ENCODE results near the gene MIB1.

MIB1 gene

GRCh38 chr18:21865043-21865442 lies 124.5 kb downstream of the MIB1 start:
- TF ChIP-seq GLIS3 (CRISPR knock-in tag; IDR thresholded peaks at IDR 0.05): no peak
- no peak for TF ChIP-seq TSHZ2 (CRISPR knock-in tag; IDR thresholded peaks at IDR 0.05)
- ATAC-seq: no peak

GRCh38 chr18:21868770-21869169 lies 128.2 kb downstream of the MIB1 start:
- no peak for ATAC-seq
- no peak for TF ChIP-seq ESRRG (CRISPR knock-in tag; IDR thresholded peaks at IDR 0.05)
- TF ChIP-seq ZFP3 (CRISPR knock-in tag; IDR thresholded peaks at IDR 0.05): no peak
- no peak for TF ChIP-seq GLIS3 (CRISPR knock-in tag; IDR thresholded peaks at IDR 0.05)
- no peak for TF ChIP-seq TOX (CRISPR knock-in tag; IDR thresholded peaks at IDR 0.05; ENCODE audit: borderline replicate concordance)
- TF ChIP-seq SNAI2 (CRISPR knock-in tag; IDR thresholded peaks at IDR 0.05): no peak
- TF ChIP-seq TCF4 (CRISPR knock-in tag; IDR thresholded peaks at IDR 0.05; ENCODE audit: borderline replicate concordance): no peak
- TF ChIP-seq PATZ1 (CRISPR knock-in tag; IDR thresholded peaks at IDR 0.05; ENCODE audit: borderline replicate concordance): no peak
- TF ChIP-seq, protein P1, sequence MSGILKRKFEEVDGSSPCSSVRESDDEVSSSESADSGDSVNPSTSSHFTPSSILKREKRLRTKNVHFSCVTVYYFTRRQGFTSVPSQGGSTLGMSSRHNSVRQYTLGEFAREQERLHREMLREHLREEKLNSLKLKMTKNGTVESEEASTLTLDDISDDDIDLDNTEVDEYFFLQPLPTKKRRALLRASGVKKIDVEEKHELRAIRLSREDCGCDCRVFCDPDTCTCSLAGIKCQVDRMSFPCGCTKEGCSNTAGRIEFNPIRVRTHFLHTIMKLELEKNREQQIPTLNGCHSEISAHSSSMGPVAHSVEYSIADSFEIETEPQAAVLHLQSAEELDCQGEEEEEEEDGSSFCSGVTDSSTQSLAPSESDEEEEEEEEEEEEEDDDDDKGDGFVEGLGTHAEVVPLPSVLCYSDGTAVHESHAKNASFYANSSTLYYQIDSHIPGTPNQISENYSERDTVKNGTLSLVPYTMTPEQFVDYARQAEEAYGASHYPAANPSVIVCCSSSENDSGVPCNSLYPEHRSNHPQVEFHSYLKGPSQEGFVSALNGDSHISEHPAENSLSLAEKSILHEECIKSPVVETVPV (CRISPR knock-in tag; IDR thresholded peaks at IDR 0.05): no peak
- TF ChIP-seq PPARA (CRISPR knock-in tag; IDR thresholded peaks at IDR 0.05; ENCODE audit: borderline replicate concordance): no peak
- no peak for TF ChIP-seq OSR1 (CRISPR knock-in tag; IDR thresholded peaks at IDR 0.05)
- no peak for TF ChIP-seq ISL1 (CRISPR knock-in tag; IDR thresholded peaks at IDR 0.05)
- TF ChIP-seq BACH2 (CRISPR knock-in tag; IDR thresholded peaks at IDR 0.05; ENCODE audit: borderline replicate concordance): no peak
- TF ChIP-seq ZC3H10 (CRISPR knock-in tag; IDR thresholded peaks at IDR 0.05): no peak
- TF ChIP-seq ARNTL (CRISPR knock-in tag; IDR thresholded peaks at IDR 0.05; ENCODE audit: borderline replicate concordance, low read depth): no peak

GRCh38 chr18:21889570-21889969 lies 149.0 kb downstream of the MIB1 start:
- ATAC-seq: no peak
- TF ChIP-seq ESRRG (CRISPR knock-in tag; IDR thresholded peaks at IDR 0.05): no peak
- no peak for TF ChIP-seq OSR1 (CRISPR knock-in tag; IDR thresholded peaks at IDR 0.05)
- TF ChIP-seq ZFP30 (CRISPR knock-in tag; IDR thresholded peaks at IDR 0.05): no peak
- TF ChIP-seq ZNF565 (CRISPR knock-in tag; conservative IDR thresholded peaks at IDR 0.05; ENCODE audit: low read depth): no peak
- TF ChIP-seq, protein P2, sequence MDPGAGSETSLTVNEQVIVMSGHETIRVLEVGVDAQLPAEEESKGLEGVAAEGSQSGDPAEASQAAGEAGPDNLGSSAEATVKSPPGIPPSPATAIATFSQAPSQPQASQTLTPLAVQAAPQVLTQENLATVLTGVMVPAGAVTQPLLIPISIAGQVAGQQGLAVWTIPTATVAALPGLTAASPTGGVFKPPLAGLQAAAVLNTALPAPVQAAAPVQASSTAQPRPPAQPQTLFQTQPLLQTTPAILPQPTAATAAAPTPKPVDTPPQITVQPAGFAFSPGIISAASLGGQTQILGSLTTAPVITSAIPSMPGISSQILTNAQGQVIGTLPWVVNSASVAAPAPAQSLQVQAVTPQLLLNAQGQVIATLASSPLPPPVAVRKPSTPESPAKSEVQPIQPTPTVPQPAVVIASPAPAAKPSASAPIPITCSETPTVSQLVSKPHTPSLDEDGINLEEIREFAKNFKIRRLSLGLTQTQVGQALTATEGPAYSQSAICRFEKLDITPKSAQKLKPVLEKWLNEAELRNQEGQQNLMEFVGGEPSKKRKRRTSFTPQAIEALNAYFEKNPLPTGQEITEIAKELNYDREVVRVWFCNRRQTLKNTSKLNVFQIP (CRISPR knock-in tag; IDR thresholded peaks at IDR 0.05; ENCODE audit: borderline replicate concordance, low read depth): no peak
- TF ChIP-seq ZC3H10 (CRISPR knock-in tag; IDR thresholded peaks at IDR 0.05): no peak
- no peak for TF ChIP-seq TCF4 (CRISPR knock-in tag; IDR thresholded peaks at IDR 0.05; ENCODE audit: borderline replicate concordance)
- no peak for TF ChIP-seq TOX (CRISPR knock-in tag; IDR thresholded peaks at IDR 0.05; ENCODE audit: borderline replicate concordance)
- no peak for TF ChIP-seq GLIS3 (CRISPR knock-in tag; IDR thresholded peaks at IDR 0.05)
- TF ChIP-seq ZNF8 (CRISPR knock-in tag; IDR thresholded peaks at IDR 0.05): no peak
- no peak for TF ChIP-seq SNAI2 (CRISPR knock-in tag; IDR thresholded peaks at IDR 0.05)

- no peak for ATAC-seq
- TF ChIP-seq TCF4 (CRISPR knock-in tag; IDR thresholded peaks at IDR 0.05; ENCODE audit: borderline replicate concordance) (no peak), ZFP30 (CRISPR knock-in tag; IDR thresholded peaks at IDR 0.05) (no peak), TSHZ2 (CRISPR knock-in tag; IDR thresholded peaks at IDR 0.05) (no peak), PATZ1 (CRISPR knock-in tag; IDR thresholded peaks at IDR 0.05; ENCODE audit: borderline replicate concordance) (no peak), ZNF565 (CRISPR knock-in tag; conservative IDR thresholded peaks at IDR 0.05; ENCODE audit: low read depth) (no peak), BACH2 (CRISPR knock-in tag; IDR thresholded peaks at IDR 0.05; ENCODE audit: borderline replicate concordance) (no peak)
- TF ChIP-seq, protein P1 (CRISPR knock-in tag; IDR thresholded peaks at IDR 0.05): no peak
Measured at GRCh38 chr18:21894619-21895367, 154.2 kb downstream of the MIB1 start.

Measured in SK-N-SH treated with all-trans-retinoic acid at 6 μM for 48 hours (cell line).